Astrocyte of the cerebellum (primary cell): Measurements from ENCODE around the gene ECPAS.
A peak's percentile ranks its signal among the peaks of the same experiment; 100 is the strongest.
"Not testable (repeated sequence)": the region's sequence is repeated elsewhere in the genome, so short reads cannot be mapped to it uniquely, and the experiment has no call there.

Experiments
- DNase-seq: peaks from one replicate; pipeline ENCODE4 v3.0.0-alpha.2; 2011; ENCODE audit warnings: low read depth
- H3K4me3 ChIP-seq: 2 replicates; pipeline ENCODE4 v1.5.1; 2011; ENCODE audit warnings: mild to moderate bottlenecking, low read depth, low read length, moderate library complexity
- CTCF ChIP-seq: IDR thresholded peaks from 2 replicates; pipeline ENCODE4 v1.5.1; 2012; ENCODE audit warnings: low read length, low read depth, moderate library complexity, mild to moderate bottlenecking; ENCODE audit errors: missing control alignments
- in situ Hi-C: cut with HindIII; loops from 2 replicates; pipeline ENCODE4 v1.10.0; 2017; ENCODE audit warnings: low sequenced_read_pairs

Gene ECPAS

GRCh38 chr9:111501005-111501562, 16.9 kb upstream of the ECPAS start:
- no peak for TF ChIP-seq CTCF
- H3K4me3 ChIP-seq, result no peak overlapping the region
- no peak for DNase-seq
- in situ Hi-C loops, result no loop called here

GRCh38 chr9:111497196-111497595, 13.0 kb upstream of the ECPAS start:
- DNase-seq, in situ Hi-C loops, H3K4me3 ChIP-seq: not testable (repeated sequence)

GRCh38 chr9:111484572-111484894, 350 bp upstream of the ECPAS start:
- no peak for DNase-seq
- no peak for TF ChIP-seq CTCF

GRCh38 chr9:111483439-111483857, 735 bp downstream of the ECPAS start:
- no peak for DNase-seq
- peak overlapping the region; percentile 91 for H3K4me3 ChIP-seq
- in situ Hi-C loops, result no loop called here
- TF ChIP-seq CTCF, result no peak

More at GRCh38 chr9:111484572-111484894, 350 bp upstream of the ECPAS start:
- peak overlapping the region; percentile 91 for H3K4me3 ChIP-seq
- in situ Hi-C loops, result no loop called here

- peak overlapping the region; percentile 91 for H3K4me3 ChIP-seq
- TF ChIP-seq CTCF, result no peak
- no peak for DNase-seq
- in situ Hi-C loops, result no loop called here
Measured at GRCh38 chr9:111482694-111483438, 1.3 kb downstream of the ECPAS start.

GRCh38 chr9:111481885-111482636, 2.1 kb downstream of the ECPAS start:
- peak overlapping the region; percentile 91 for H3K4me3 ChIP-seq
- no peak for DNase-seq
- no peak for TF ChIP-seq CTCF
- in situ Hi-C loops, result no loop called here

- TF ChIP-seq CTCF, result no peak
- in situ Hi-C loops, result no loop called here
- no peak overlapping the region for H3K4me3 ChIP-seq
- no peak for DNase-seq
Measured at GRCh38 chr9:111477677-111478076, 6.5 kb downstream of the ECPAS start.
